HG02885 (cell line): ENCODE measurements around the gene ZFP1.

Source experiments
- ATAC-seq: cut with Tn5 transposase; IDR thresholded peaks from one replicate; pipeline ENCODE4 v1.9.1; 2021; ENCODE audit warnings: mild to moderate bottlenecking; ENCODE audit not compliant: unreplicated experiment, poor library complexity

Gene ZFP1

GRCh38 chr16:75219838-75220237 is 71.5 kb downstream of the ZFP1 start:
- no peak for ATAC-seq
